ENCODE measurements around the gene CENPS. TPM values are rescaled to one million over a fixed set of nuclear protein-coding genes. Genes with fewer than 3 reads are reported as not detected.
A peak's percentile ranks its signal among the peaks of the same experiment; 100 is the strongest.

The CENPS gene
- total and polyA plus RNA-seq, 9 of the 15 experiments (the other 6 are each of a cell fraction or from before 2014, with no cell fraction given): 10.2 to 36.0 (median 26.0) TPM

GRCh38 chr1:10474613-10475507, 44.6 kb downstream of the CENPS start, which contains the start of gene PEX14 (continued):
- TF ChIP-seq HMGN3 (IDR thresholded peaks at IDR 0.05; ENCODE audit: borderline replicate concordance, extremely low read depth, insufficient read length, low read depth, low read length) (peak; percentile 75), FOSL1 (tag; conservative IDR thresholded peaks at IDR 0.05) (0 out of 2 replicates have a peak, but pooled peaks have one; percentile 48), GTF2E2 (tag; IDR thresholded peaks at IDR 0.05) (no peak), FOXO4 (CRISPR knock-in tag; IDR thresholded peaks at IDR 0.05) (no peak), CREM (IDR thresholded peaks at IDR 0.05; ENCODE audit: low read depth) (peak; percentile 81), SMARCB1 (IDR thresholded peaks at IDR 0.05; ENCODE audit: insufficient read length, low read depth) (no peak), ETS1 (conservative IDR thresholded peaks at IDR 0.05; ENCODE audit: control insufficient read depth, low read depth, low read length) (peak; percentile 93), ZNF140 (CRISPR knock-in tag; IDR thresholded peaks at IDR 0.05) (no peak), CBX1 (IDR thresholded peaks at IDR 0.05; ENCODE audit: low read depth) (no peak; the same call in 1 of the 2 replicates), IRF2 (CRISPR knock-in tag; IDR thresholded peaks at IDR 0.05) (no peak), ZNF551 (CRISPR knock-in tag; IDR thresholded peaks at IDR 0.05) (no peak), ETV6 (IDR thresholded peaks at IDR 0.05; ENCODE audit: borderline replicate concordance in 1 of 2, low read depth in 2 of 2, low read length in 1 of 2) (no peak), ETV6 (CRISPR knock-in tag; IDR thresholded peaks at IDR 0.05; ENCODE audit: borderline replicate concordance) (no peak)
- TF ChIP-seq, protein P1, sequence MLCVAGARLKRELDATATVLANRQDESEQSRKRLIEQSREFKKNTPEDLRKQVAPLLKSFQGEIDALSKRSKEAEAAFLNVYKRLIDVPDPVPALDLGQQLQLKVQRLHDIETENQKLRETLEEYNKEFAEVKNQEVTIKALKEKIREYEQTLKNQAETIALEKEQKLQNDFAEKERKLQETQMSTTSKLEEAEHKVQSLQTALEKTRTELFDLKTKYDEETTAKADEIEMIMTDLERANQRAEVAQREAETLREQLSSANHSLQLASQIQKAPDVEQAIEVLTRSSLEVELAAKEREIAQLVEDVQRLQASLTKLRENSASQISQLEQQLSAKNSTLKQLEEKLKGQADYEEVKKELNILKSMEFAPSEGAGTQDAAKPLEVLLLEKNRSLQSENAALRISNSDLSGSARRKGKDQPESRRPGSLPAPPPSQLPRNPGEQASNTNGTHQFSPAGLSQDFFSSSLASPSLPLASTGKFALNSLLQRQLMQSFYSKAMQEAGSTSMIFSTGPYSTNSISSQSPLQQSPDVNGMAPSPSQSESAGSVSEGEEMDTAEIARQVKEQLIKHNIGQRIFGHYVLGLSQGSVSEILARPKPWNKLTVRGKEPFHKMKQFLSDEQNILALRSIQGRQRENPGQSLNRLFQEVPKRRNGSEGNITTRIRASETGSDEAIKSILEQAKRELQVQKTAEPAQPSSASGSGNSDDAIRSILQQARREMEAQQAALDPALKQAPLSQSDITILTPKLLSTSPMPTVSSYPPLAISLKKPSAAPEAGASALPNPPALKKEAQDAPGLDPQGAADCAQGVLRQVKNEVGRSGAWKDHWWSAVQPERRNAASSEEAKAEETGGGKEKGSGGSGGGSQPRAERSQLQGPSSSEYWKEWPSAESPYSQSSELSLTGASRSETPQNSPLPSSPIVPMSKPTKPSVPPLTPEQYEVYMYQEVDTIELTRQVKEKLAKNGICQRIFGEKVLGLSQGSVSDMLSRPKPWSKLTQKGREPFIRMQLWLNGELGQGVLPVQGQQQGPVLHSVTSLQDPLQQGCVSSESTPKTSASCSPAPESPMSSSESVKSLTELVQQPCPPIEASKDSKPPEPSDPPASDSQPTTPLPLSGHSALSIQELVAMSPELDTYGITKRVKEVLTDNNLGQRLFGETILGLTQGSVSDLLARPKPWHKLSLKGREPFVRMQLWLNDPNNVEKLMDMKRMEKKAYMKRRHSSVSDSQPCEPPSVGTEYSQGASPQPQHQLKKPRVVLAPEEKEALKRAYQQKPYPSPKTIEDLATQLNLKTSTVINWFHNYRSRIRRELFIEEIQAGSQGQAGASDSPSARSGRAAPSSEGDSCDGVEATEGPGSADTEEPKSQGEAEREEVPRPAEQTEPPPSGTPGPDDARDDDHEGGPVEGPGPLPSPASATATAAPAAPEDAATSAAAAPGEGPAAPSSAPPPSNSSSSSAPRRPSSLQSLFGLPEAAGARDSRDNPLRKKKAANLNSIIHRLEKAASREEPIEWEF (CRISPR knock-in tag; IDR thresholded peaks at IDR 0.05): peak; percentile 25; the same call in 1 of the 2 replicates

All from K562 (cell line).